Body of pancreas (tissue), 4 donors: ENCODE data around the gene CRYBG3.

Source experiments
- POLR2A ChIP-seq, 3 donors: fragments of 450-650 bp; IDR thresholded peaks; one replicate each; pipeline ENCODE4 v1.6.1; 2016; ENCODE audit warnings: antibody characterized with exemption in 3 of 3, mild to moderate bottlenecking in 2 of 3
- TF ChIP-seq, protein P1 (sequence below), 7 experiments: fragments of 450-650 bp in 4 of 7; fragments of 200-600 bp in 3 of 7; sonication (generic) in 3 of 7; IDR thresholded peaks; one replicate each; pipeline ENCODE4 v1.5.1; 2016 to 2019; ENCODE audit warnings: antibody characterized with exemption in 7 of 7

DNA sequence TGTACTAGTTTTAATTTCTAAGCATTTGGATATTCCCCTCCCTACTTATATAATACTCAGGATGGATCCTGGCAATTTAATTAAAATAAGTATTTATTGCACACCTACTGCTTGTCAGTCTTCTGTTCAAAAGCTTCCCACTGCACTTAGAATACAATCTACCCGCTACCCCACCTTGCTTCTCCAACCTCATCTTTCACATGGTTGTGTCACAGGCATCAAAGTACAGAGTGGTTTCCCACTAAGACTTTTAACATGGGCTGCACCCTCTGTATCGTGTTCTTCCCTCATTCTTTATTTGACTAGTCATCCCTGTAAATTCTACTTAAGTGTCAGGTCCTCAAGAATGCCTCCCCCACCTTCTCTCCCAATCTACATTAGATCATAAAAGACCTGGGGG is 115.4 kb downstream of the CRYBG3 start:
- TF ChIP-seq, protein P1, sequence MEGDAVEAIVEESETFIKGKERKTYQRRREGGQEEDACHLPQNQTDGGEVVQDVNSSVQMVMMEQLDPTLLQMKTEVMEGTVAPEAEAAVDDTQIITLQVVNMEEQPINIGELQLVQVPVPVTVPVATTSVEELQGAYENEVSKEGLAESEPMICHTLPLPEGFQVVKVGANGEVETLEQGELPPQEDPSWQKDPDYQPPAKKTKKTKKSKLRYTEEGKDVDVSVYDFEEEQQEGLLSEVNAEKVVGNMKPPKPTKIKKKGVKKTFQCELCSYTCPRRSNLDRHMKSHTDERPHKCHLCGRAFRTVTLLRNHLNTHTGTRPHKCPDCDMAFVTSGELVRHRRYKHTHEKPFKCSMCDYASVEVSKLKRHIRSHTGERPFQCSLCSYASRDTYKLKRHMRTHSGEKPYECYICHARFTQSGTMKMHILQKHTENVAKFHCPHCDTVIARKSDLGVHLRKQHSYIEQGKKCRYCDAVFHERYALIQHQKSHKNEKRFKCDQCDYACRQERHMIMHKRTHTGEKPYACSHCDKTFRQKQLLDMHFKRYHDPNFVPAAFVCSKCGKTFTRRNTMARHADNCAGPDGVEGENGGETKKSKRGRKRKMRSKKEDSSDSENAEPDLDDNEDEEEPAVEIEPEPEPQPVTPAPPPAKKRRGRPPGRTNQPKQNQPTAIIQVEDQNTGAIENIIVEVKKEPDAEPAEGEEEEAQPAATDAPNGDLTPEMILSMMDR (IDR thresholded peaks at IDR 0.05), result no peak
- no peak for TF ChIP-seq POLR2A (IDR thresholded peaks at IDR 0.05)
